Measurements from ENCODE around the gene NCKAP5.

NCKAP5 gene

GRCh38 chr2:132638313-132639040 lies 929.8 kb downstream of the NCKAP5 start:
- H2BK12ac ChIP-seq (ENCODE audit: low read length): no peak overlapping the region
- no peak overlapping the region for H3K4ac ChIP-seq (ENCODE audit: low read depth, low read length)
- no peak for DNase-seq
- no peak overlapping the region for H2BK120ac ChIP-seq (ENCODE audit: insufficient read depth, low read length, poor library complexity)
- no peak overlapping the region for H3K18ac ChIP-seq (ENCODE audit: low read length)
- no peak overlapping the region for H4K12ac ChIP-seq (ENCODE audit: low read depth, low read length)
- no peak overlapping the region for H2AK5ac ChIP-seq (ENCODE audit: low read length)
- H3K4me1 ChIP-seq (ENCODE audit: control insufficient read depth in 1 of 2, insufficient read depth in 2 of 2, low read length in 2 of 2): peaks cover 2 to 3% of the 10 kb centered on the region in 2 experiments
- H4K91ac ChIP-seq (ENCODE audit: low read depth, low read length): no peak overlapping the region
- H3K23ac ChIP-seq (ENCODE audit: low read length): no peak overlapping the region
- no peak overlapping the region for H2AFZ ChIP-seq (ENCODE audit: insufficient read depth, low read length, poor library complexity)
- H4K8ac ChIP-seq (ENCODE audit: low read depth, low read length): no peak overlapping the region
- no peaks in the 10 kb centered on the region for H3K9me3 ChIP-seq (ENCODE audit: insufficient read depth, low read depth, low read length)
- no peaks in the 10 kb centered on the region for H3K79me2 ChIP-seq (ENCODE audit: control insufficient read depth, insufficient read depth, low read length, poor library complexity)
- H3K9ac ChIP-seq (ENCODE audit: low read length): no peak overlapping the region
- no peak overlapping the region for H3K4me2 ChIP-seq (ENCODE audit: low read length)
- WGBS (ENCODE audit: extremely low coverage, insufficient coverage, insufficient read length): no CpG with 5 or more reads among the region's 5 CpGs
- no peak overlapping the region for H3K4me3 ChIP-seq (ENCODE audit: low read depth, low read length)
- H2BK5ac ChIP-seq (ENCODE audit: low read depth, low read length, poor library complexity): no peak overlapping the region
- H3K27me3 ChIP-seq (ENCODE audit: insufficient read depth, low read length): no peaks in the 10 kb centered on the region
- no peaks in the 10 kb centered on the region for H3K36me3 ChIP-seq (ENCODE audit: control insufficient read depth in 1 of 2, insufficient read depth in 2 of 2, low read length in 2 of 2)
- no peaks in the 10 kb centered on the region for H3K79me1 ChIP-seq (ENCODE audit: low read length)
- H3K27ac ChIP-seq (ENCODE audit: low read depth, low read length): no peak overlapping the region
- no peak overlapping the region for H3K14ac ChIP-seq (ENCODE audit: low read length)

- no peaks in the 10 kb centered on the region for H3K27me3 ChIP-seq (ENCODE audit: insufficient read depth, low read length)
- H2BK5ac ChIP-seq (ENCODE audit: low read depth, low read length, poor library complexity): no peak overlapping the region
- H3K79me2 ChIP-seq (ENCODE audit: control insufficient read depth, insufficient read depth, low read length, poor library complexity): no peaks in the 10 kb centered on the region
- H2AFZ ChIP-seq (ENCODE audit: insufficient read depth, low read length, poor library complexity): no peak overlapping the region
- no peaks in the 10 kb centered on the region for H3K36me3 ChIP-seq (ENCODE audit: control insufficient read depth in 1 of 2, insufficient read depth in 2 of 2, low read length in 2 of 2)
- H2BK120ac ChIP-seq (ENCODE audit: insufficient read depth, low read length, poor library complexity): no peak overlapping the region
- no peak overlapping the region for H4K91ac ChIP-seq (ENCODE audit: low read depth, low read length)
- H3K4me3 ChIP-seq (ENCODE audit: low read depth, low read length): no peak overlapping the region
- no peaks in the 10 kb centered on the region for H3K9me3 ChIP-seq (ENCODE audit: insufficient read depth, low read depth, low read length)
- no peak overlapping the region for H3K4ac ChIP-seq (ENCODE audit: low read depth, low read length)
- H3K4me1 ChIP-seq (ENCODE audit: control insufficient read depth in 1 of 2, insufficient read depth in 2 of 2, low read length in 2 of 2): peaks cover 7 to 10% of the 10 kb centered on the region in 2 experiments
- WGBS (ENCODE audit: extremely low coverage, insufficient coverage, insufficient read length): no CpG with 5 or more reads among the region's 1 CpG
- H2AK5ac ChIP-seq (ENCODE audit: low read length): no peak overlapping the region
- no peaks in the 10 kb centered on the region for H3K79me1 ChIP-seq (ENCODE audit: low read length)
- no peak overlapping the region for H3K14ac ChIP-seq (ENCODE audit: low read length)
- H3K18ac ChIP-seq (ENCODE audit: low read length): no peak overlapping the region
- no peak overlapping the region for H3K23ac ChIP-seq (ENCODE audit: low read length)
- H2BK12ac ChIP-seq (ENCODE audit: low read length): no peak overlapping the region
- no peak overlapping the region for H3K4me2 ChIP-seq (ENCODE audit: low read length)
- H4K8ac ChIP-seq (ENCODE audit: low read depth, low read length): no peak overlapping the region
- no peak for DNase-seq
- no peak overlapping the region for H4K12ac ChIP-seq (ENCODE audit: low read depth, low read length)
- H3K27ac ChIP-seq (ENCODE audit: low read depth, low read length): no peak overlapping the region
- H3K9ac ChIP-seq (ENCODE audit: low read length): no peak overlapping the region
These were observed 931.9 kb downstream of the NCKAP5 start for GRCh38 chr2:132636346-132636745.

- no peak overlapping the region for H4K8ac ChIP-seq (ENCODE audit: low read depth, low read length)
- no peak for DNase-seq
- no peak overlapping the region for H2AFZ ChIP-seq (ENCODE audit: insufficient read depth, low read length, poor library complexity)
- no peak overlapping the region for H2BK120ac ChIP-seq (ENCODE audit: insufficient read depth, low read length, poor library complexity)
- no peak overlapping the region for H3K9ac ChIP-seq (ENCODE audit: low read length)
- H3K18ac ChIP-seq (ENCODE audit: low read length): no peak overlapping the region
- H3K79me2 ChIP-seq (ENCODE audit: control insufficient read depth, insufficient read depth, low read length, poor library complexity): no peaks in the 10 kb centered on the region
- H3K4me2 ChIP-seq (ENCODE audit: low read length): no peak overlapping the region
- no peak overlapping the region for H2AK5ac ChIP-seq (ENCODE audit: low read length)
- no peaks in the 10 kb centered on the region for H3K9me3 ChIP-seq (ENCODE audit: insufficient read depth, low read depth, low read length)
- H3K79me1 ChIP-seq (ENCODE audit: low read length): no peaks in the 10 kb centered on the region
- no peak overlapping the region for H4K12ac ChIP-seq (ENCODE audit: low read depth, low read length)
- WGBS (ENCODE audit: extremely low coverage, insufficient coverage, insufficient read length): 100% methylated on average over 1 of the region's 2 CpGs
- H3K4me3 ChIP-seq (ENCODE audit: low read depth, low read length): no peak overlapping the region
- H3K4ac ChIP-seq (ENCODE audit: low read depth, low read length): no peak overlapping the region
- no peaks in the 10 kb centered on the region for H3K36me3 ChIP-seq (ENCODE audit: control insufficient read depth in 1 of 2, insufficient read depth in 2 of 2, low read length in 2 of 2)
- no peaks in the 10 kb centered on the region for H3K27me3 ChIP-seq (ENCODE audit: insufficient read depth, low read length)
- H3K14ac ChIP-seq (ENCODE audit: low read length): no peak overlapping the region
- no peak overlapping the region for H3K27ac ChIP-seq (ENCODE audit: low read depth, low read length)
- H4K91ac ChIP-seq (ENCODE audit: low read depth, low read length): no peak overlapping the region
- H3K23ac ChIP-seq (ENCODE audit: low read length): no peak overlapping the region
- H2BK12ac ChIP-seq (ENCODE audit: low read length): no peak overlapping the region
- no peak overlapping the region for H2BK5ac ChIP-seq (ENCODE audit: low read depth, low read length, poor library complexity)
- H3K4me1 ChIP-seq (ENCODE audit: control insufficient read depth in 1 of 2, insufficient read depth in 2 of 2, low read length in 2 of 2): peaks cover 6 to 13% of the 10 kb centered on the region in 2 experiments
These were observed 934.6 kb downstream of the NCKAP5 start for GRCh38 chr2:132633635-132634034.

- H3K4me3 ChIP-seq (ENCODE audit: low read depth, low read length): no peak overlapping the region
These were observed 936.1 kb downstream of the NCKAP5 start for GRCh38 chr2:132632000-132632649.

More at GRCh38 chr2:132632000-132632649, 936.1 kb downstream of the NCKAP5 start:
- no peaks in the 10 kb centered on the region for H3K27me3 ChIP-seq (ENCODE audit: insufficient read depth, low read length)
- H3K79me1 ChIP-seq (ENCODE audit: low read length): no peaks in the 10 kb centered on the region
- DNase-seq: no peak
- peak overlapping the region; percentile 32 for H3K27ac ChIP-seq (ENCODE audit: low read depth, low read length)
- no peak overlapping the region for H3K14ac ChIP-seq (ENCODE audit: low read length)
- no peaks in the 10 kb centered on the region for H3K9me3 ChIP-seq (ENCODE audit: insufficient read depth, low read depth, low read length)
- no peak overlapping the region for H3K9ac ChIP-seq (ENCODE audit: low read length)
- H2BK120ac ChIP-seq (ENCODE audit: insufficient read depth, low read length, poor library complexity): peak overlapping the region; percentile 18
- H3K79me2 ChIP-seq (ENCODE audit: control insufficient read depth, insufficient read depth, low read length, poor library complexity): no peaks in the 10 kb centered on the region
- H4K8ac ChIP-seq (ENCODE audit: low read depth, low read length): no peak overlapping the region
- peaks cover 6 to 14% of the 10 kb centered on the region in 2 experiments for H3K4me1 ChIP-seq (ENCODE audit: control insufficient read depth in 1 of 2, insufficient read depth in 2 of 2, low read length in 2 of 2)
- H3K18ac ChIP-seq (ENCODE audit: low read length): no peak overlapping the region
- H3K36me3 ChIP-seq (ENCODE audit: control insufficient read depth in 1 of 2, insufficient read depth in 2 of 2, low read length in 2 of 2): no peaks in the 10 kb centered on the region
- no peak overlapping the region for H3K23ac ChIP-seq (ENCODE audit: low read length)
- no peak overlapping the region for H3K4ac ChIP-seq (ENCODE audit: low read depth, low read length)
- no peak overlapping the region for H2BK5ac ChIP-seq (ENCODE audit: low read depth, low read length, poor library complexity)
- H2AFZ ChIP-seq (ENCODE audit: insufficient read depth, low read length, poor library complexity): no peak overlapping the region
- H4K91ac ChIP-seq (ENCODE audit: low read depth, low read length): no peak overlapping the region
- whole genome bisulfite sequencing (ENCODE audit: extremely low coverage, insufficient coverage, insufficient read length): no CpG with 5 or more reads among the region's 6 CpGs
- no peak overlapping the region for H4K12ac ChIP-seq (ENCODE audit: low read depth, low read length)
- peak overlapping the region; percentile 9 for H2BK12ac ChIP-seq (ENCODE audit: low read length)
- no peak overlapping the region for H2AK5ac ChIP-seq (ENCODE audit: low read length)
- H3K4me2 ChIP-seq (ENCODE audit: low read length): peak overlapping the region; percentile 2
